Measurements from ENCODE around the gene ATP6V1C2. TPM values are rescaled to one million over a fixed set of nuclear protein-coding genes. Genes with fewer than 3 reads are reported as not detected.

Gene ATP6V1C2
- total RNA-seq, 1 donor from 2014 or later, result 0.26 TPM

- DNase-seq (ENCODE audit: low read depth) (peak; percentile 41), FAIRE-seq (no peak)
- Histone ChIP-seq H3K36me3 (ENCODE audit: control insufficient read depth, insufficient read depth, low read length) (no peaks in the 10 kb centered on the region), H3K4me3 (ENCODE audit: low read depth, low read length) (no peak overlapping the region), H3K27me3 (ENCODE audit: control insufficient read depth, insufficient read depth, low read length) (no peaks in the 10 kb centered on the region)
- no peak for TF ChIP-seq CTCF (IDR thresholded peaks at IDR 0.05; ENCODE audit: insufficient read depth, low read length, severe bottlenecking)
Measured at GRCh38 chr2:10750610-10751009, 29.2 kb downstream of the ATP6V1C2 start.

GRCh38 chr2:10752236-10752635 is 30.8 kb downstream of the ATP6V1C2 start:
- H3K4me3 ChIP-seq (ENCODE audit: low read depth, low read length), result no peak overlapping the region
- FAIRE-seq (no peak), DNase-seq (ENCODE audit: low read depth) (no peak)
- H3K27me3 ChIP-seq (ENCODE audit: control insufficient read depth, insufficient read depth, low read length), result no peaks in the 10 kb centered on the region
- TF ChIP-seq CTCF (IDR thresholded peaks at IDR 0.05; ENCODE audit: insufficient read depth, low read length, severe bottlenecking), result no peak
- H3K36me3 ChIP-seq (ENCODE audit: control insufficient read depth, insufficient read depth, low read length), result no peaks in the 10 kb centered on the region

GRCh38 chr2:10753156-10753555 is 31.7 kb downstream of the ATP6V1C2 start:
- TF ChIP-seq CTCF (IDR thresholded peaks at IDR 0.05; ENCODE audit: insufficient read depth, low read length, severe bottlenecking), result no peak
- DNase-seq (ENCODE audit: low read depth) (no peak), FAIRE-seq (no peak)
- no peaks in the 10 kb centered on the region for H3K27me3 ChIP-seq (ENCODE audit: control insufficient read depth, insufficient read depth, low read length)
- no peaks in the 10 kb centered on the region for H3K36me3 ChIP-seq (ENCODE audit: control insufficient read depth, insufficient read depth, low read length)
- no peak overlapping the region for H3K4me3 ChIP-seq (ENCODE audit: low read depth, low read length)

GRCh38 chr2:10753876-10754275 is 32.4 kb downstream of the ATP6V1C2 start:
- Histone ChIP-seq H3K4me3 (ENCODE audit: low read depth, low read length) (no peak overlapping the region), H3K27me3 (ENCODE audit: control insufficient read depth, insufficient read depth, low read length) (no peaks in the 10 kb centered on the region), H3K36me3 (ENCODE audit: control insufficient read depth, insufficient read depth, low read length) (no peaks in the 10 kb centered on the region)
- no peak for TF ChIP-seq CTCF (IDR thresholded peaks at IDR 0.05; ENCODE audit: insufficient read depth, low read length, severe bottlenecking)
- no peak for FAIRE-seq
- no peak for DNase-seq (ENCODE audit: low read depth)

GRCh38 chr2:10755621-10756020 is 34.2 kb downstream of the ATP6V1C2 start:
- no peak for TF ChIP-seq CTCF (IDR thresholded peaks at IDR 0.05; ENCODE audit: insufficient read depth, low read length, severe bottlenecking)
- no peaks in the 10 kb centered on the region for H3K36me3 ChIP-seq (ENCODE audit: control insufficient read depth, insufficient read depth, low read length)
- no peaks in the 10 kb centered on the region for H3K27me3 ChIP-seq (ENCODE audit: control insufficient read depth, insufficient read depth, low read length)
- H3K4me3 ChIP-seq (ENCODE audit: low read depth, low read length), result no peak overlapping the region
- DNase-seq (ENCODE audit: low read depth) (no peak), FAIRE-seq (no peak)

- Histone ChIP-seq H3K27me3 (ENCODE audit: control insufficient read depth, insufficient read depth, low read length) (no peaks in the 10 kb centered on the region), H3K36me3 (ENCODE audit: control insufficient read depth, insufficient read depth, low read length) (no peaks in the 10 kb centered on the region), H3K4me3 (ENCODE audit: low read depth, low read length) (no peak overlapping the region)
- FAIRE-seq, result no peak
- no peak for TF ChIP-seq CTCF (IDR thresholded peaks at IDR 0.05; ENCODE audit: insufficient read depth, low read length, severe bottlenecking)
- DNase-seq (ENCODE audit: low read depth), result no peak
Measured at GRCh38 chr2:10757814-10758286, 36.4 kb downstream of the ATP6V1C2 start.

Data from bronchial epithelial cell (primary cell).